MM.1S (cell line): ENCODE measurements around the gene COX14.

Source experiments
- EZH2phosphoT487 ChIP-seq: fragments of 300-600 bp; sonication (generic); IDR thresholded peaks from 2 replicates; pipeline ENCODE4 v1.6.1; 2018; ENCODE audit warnings: antibody characterized with exemption, low read length
- TF ChIP-seq, protein P1 (sequence below): fragments of 300-600 bp; sonication (generic); IDR thresholded peaks from 2 replicates; pipeline ENCODE4 v1.5.1; 2016; ENCODE audit warnings: antibody characterized with exemption, low read length, mixed read lengths

DNA sequence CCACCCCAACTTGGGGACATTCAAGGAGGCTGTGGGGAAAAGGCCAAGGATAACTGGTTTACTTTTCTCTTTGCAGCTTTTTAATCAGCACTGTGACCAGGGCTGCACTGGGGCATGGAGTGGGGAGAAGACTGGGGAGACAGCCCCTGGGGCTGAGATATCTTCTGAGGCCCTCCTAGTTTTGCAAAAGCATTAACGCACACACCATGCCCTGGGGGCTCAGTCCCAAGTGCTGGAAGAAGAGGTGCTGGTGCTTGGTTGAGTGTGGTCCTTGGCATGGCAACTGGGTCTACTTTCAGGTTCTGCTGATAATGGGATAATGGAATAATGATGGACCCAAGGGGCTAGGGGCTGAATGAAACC lies 36.2 kb upstream of the COX14 start:
- TF ChIP-seq EZH2phosphoT487 = no peak
- TF ChIP-seq, protein P1, sequence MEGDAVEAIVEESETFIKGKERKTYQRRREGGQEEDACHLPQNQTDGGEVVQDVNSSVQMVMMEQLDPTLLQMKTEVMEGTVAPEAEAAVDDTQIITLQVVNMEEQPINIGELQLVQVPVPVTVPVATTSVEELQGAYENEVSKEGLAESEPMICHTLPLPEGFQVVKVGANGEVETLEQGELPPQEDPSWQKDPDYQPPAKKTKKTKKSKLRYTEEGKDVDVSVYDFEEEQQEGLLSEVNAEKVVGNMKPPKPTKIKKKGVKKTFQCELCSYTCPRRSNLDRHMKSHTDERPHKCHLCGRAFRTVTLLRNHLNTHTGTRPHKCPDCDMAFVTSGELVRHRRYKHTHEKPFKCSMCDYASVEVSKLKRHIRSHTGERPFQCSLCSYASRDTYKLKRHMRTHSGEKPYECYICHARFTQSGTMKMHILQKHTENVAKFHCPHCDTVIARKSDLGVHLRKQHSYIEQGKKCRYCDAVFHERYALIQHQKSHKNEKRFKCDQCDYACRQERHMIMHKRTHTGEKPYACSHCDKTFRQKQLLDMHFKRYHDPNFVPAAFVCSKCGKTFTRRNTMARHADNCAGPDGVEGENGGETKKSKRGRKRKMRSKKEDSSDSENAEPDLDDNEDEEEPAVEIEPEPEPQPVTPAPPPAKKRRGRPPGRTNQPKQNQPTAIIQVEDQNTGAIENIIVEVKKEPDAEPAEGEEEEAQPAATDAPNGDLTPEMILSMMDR = no peak
